A673 (cell line): ENCODE results near the gene EXD3.

ENCODE experiments used
- EZH2 ChIP-seq: fragments of 200-600 bp; sonication (generic); IDR thresholded peaks from 2 replicates; pipeline ENCODE4 v1.6.1; 2017; ENCODE audit warnings: borderline replicate concordance, low read depth, mild to moderate bottlenecking, mixed read lengths, antibody characterized with exemption, low read length; ENCODE audit not compliant: poor library complexity, severe bottlenecking
- TF ChIP-seq, protein P1 (sequence below): fragments of 300-800, 200-600 bp; sonication (generic); conservative IDR thresholded peaks from 2 replicates; pipeline ENCODE4 v1.5.1; 2017; ENCODE audit warnings: low read depth, mild to moderate bottlenecking, antibody characterized with exemption, low read length, moderate library complexity, mixed read lengths

DNA sequence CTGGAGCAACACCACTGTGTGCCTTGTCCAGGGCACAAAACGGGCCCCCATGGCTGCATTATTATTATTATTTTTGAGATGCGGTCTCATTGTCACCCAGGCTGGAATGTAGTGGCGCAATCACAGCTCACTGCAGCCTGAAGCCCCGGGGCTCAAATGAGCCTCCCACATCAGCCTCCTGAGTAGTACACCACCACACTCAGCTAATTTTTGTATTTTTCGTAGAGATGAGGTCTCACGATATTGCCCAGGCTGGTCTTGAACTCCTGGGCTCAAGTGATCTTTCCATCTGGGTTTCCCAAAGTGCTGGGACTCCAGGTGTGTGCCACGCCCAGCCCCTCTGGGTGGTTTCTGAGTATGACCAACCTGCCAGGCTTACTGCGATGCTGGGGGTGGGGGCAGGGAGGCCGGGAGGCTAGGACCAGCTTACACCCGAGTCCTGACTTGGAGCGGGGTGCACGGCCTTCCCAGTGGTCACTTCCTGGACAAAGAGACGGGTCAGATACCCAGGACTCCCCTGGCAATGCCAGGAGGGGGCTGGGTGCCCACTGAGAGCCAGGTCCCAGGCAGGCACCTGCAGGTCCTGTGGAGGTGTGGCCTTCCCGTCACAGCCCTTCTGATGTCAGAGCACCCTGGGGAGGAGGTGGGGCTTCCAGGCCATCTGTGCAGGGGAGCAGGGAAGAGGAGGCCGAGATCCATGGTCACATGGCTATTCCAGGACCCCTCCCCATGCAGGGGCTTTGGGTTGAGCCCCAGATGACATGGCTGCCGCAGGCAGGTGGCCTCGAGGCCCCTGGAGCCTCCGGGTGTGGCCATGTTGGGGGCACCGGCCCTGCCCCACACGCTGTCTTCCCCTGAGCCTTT, 112.5 kb downstream of the EXD3 start:
- TF ChIP-seq, protein P1, sequence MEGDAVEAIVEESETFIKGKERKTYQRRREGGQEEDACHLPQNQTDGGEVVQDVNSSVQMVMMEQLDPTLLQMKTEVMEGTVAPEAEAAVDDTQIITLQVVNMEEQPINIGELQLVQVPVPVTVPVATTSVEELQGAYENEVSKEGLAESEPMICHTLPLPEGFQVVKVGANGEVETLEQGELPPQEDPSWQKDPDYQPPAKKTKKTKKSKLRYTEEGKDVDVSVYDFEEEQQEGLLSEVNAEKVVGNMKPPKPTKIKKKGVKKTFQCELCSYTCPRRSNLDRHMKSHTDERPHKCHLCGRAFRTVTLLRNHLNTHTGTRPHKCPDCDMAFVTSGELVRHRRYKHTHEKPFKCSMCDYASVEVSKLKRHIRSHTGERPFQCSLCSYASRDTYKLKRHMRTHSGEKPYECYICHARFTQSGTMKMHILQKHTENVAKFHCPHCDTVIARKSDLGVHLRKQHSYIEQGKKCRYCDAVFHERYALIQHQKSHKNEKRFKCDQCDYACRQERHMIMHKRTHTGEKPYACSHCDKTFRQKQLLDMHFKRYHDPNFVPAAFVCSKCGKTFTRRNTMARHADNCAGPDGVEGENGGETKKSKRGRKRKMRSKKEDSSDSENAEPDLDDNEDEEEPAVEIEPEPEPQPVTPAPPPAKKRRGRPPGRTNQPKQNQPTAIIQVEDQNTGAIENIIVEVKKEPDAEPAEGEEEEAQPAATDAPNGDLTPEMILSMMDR = no peak
- TF ChIP-seq EZH2 = no peak
